HFFc6 (cell line): ENCODE measurements around the gene MTRF1L. TPM values are rescaled to one million over a fixed set of nuclear protein-coding genes. Genes with fewer than 3 reads are reported as not detected.

Experiments
- DNase-seq: peaks from one replicate; pipeline ENCODE4 v3.0.0-alpha.2; 2018
- H3K27ac Mint-ChIP-seq: 2 replicates; pipeline ENCODE4 v1.8.0; 2020; ENCODE audit warnings: mild to moderate bottlenecking, mixed read lengths
- H3K27me3 Mint-ChIP-seq: 2 replicates; pipeline ENCODE4 v1.8.0; 2021; ENCODE audit warnings: mild to moderate bottlenecking, moderate library complexity, mixed read lengths; ENCODE audit not compliant: insufficient read depth
- H3K36me3 Mint-ChIP-seq: 2 replicates; pipeline ENCODE4 v1.8.0; 2021; ENCODE audit warnings: low read depth, mixed read lengths
- H3K4me1 Mint-ChIP-seq: 2 replicates; pipeline ENCODE4 v1.8.0; 2020; ENCODE audit warnings: low read depth, mixed read lengths
- H3K4me3 Mint-ChIP-seq: 2 replicates; pipeline ENCODE4 v1.8.0; 2020; ENCODE audit warnings: mild to moderate bottlenecking, moderate library complexity, mixed read lengths
- H3K9me3 Mint-ChIP-seq: 2 replicates; pipeline ENCODE4 v1.8.0; 2020; ENCODE audit warnings: mild to moderate bottlenecking, mixed read lengths
- long read RNA-seq: library from polyadenylated mRNA; unstranded; transcript quantifications from one replicate; pipeline ENCODE4 v2.0.0, GENCODE V29; 2019
- total RNA-seq, 6 experiments: library from RNA; stranded (reverse); fragmentation: NEBNext Ultra II Directional; extraction: Animal tissue kit (Norgen Biotek cat#: 25700); gene quantifications; 2 replicates in 1 of 6; 3 replicates in 5 of 6; pipeline ENCODE4 v1.2.3, GENCODE V29; 2021
- TF ChIP-seq, protein P1 (sequence below): fragments of 200-600 bp; sonication (generic); IDR thresholded peaks from 2 replicates; pipeline ENCODE4 v1.5.0; 2021; ENCODE audit warnings: antibody characterized with exemption, mild to moderate bottlenecking

MTRF1L gene, protein sequence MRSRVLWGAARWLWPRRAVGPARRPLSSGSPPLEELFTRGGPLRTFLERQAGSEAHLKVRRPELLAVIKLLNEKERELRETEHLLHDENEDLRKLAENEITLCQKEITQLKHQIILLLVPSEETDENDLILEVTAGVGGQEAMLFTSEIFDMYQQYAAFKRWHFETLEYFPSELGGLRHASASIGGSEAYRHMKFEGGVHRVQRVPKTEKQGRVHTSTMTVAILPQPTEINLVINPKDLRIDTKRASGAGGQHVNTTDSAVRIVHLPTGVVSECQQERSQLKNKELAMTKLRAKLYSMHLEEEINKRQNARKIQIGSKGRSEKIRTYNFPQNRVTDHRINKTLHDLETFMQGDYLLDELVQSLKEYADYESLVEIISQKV
- 10 to 100 TPM; 25.1 to 33.4 (median 28.0) TPM for total RNA-seq
- long read RNA-seq, transcript MTRF1L-202 (6 exons, 3,539 nt): minor isoform, 8 of 51 reads
- long read RNA-seq, transcript MTRF1L-203 (7 exons, 3,676 nt): minor isoform, 9 of 51 reads
- long read RNA-seq, transcript MTRF1L-208 (7 exons, 3,651 nt): major isoform, 17 of 51 reads
- long read RNA-seq, partial matches to known transcripts: 7 of 51 reads
- long read RNA-seq, other reads (novel, unspliced or antisense): 8 of 51 reads

DNA sequence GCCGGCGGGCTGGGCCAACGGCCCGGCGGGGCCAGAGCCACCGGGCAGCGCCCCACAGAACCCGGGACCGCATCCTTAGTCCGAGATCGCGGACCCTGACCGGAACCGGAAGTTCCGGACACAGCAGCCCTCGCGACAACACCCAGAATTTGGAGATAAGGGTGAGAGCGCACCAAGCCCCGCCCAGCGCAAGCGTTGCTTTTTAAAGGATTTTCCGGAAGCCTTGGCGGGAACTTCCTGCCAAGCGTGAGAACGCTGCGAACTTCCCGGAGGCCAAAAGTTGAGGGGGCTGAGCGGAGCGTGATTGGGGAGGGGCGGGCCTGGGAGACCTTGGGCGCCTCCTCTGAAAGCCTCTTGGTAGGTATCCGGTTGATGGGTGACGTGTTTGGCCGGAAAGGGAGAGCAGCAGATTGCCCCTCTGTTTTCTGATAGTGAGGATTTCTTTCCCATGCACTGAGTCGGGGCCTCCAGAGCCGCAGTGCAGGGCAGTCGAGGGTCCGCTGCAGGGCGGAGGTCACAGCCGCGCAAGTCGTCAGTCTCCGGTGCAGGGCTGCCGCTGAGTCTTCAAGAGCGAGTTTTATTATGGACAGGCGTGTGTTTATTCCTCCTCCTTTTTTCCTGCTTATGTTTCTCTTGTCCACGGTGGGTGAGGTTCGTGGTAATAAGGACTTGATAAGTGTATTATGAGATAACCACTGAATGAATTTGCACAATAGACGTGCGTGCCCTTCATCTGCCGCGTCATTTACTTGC, at the start of gene MTRF1L:
Gene MTRF1L, minus strand, starts transcription at position 97 of the 753 bp plus-strand sequence. Its CDS starts 24 bp downstream, at position 73.
- H3K27ac Mint-ChIP-seq: peak within 1 kb of the TSS; percentile 91
- TF ChIP-seq, protein P1, sequence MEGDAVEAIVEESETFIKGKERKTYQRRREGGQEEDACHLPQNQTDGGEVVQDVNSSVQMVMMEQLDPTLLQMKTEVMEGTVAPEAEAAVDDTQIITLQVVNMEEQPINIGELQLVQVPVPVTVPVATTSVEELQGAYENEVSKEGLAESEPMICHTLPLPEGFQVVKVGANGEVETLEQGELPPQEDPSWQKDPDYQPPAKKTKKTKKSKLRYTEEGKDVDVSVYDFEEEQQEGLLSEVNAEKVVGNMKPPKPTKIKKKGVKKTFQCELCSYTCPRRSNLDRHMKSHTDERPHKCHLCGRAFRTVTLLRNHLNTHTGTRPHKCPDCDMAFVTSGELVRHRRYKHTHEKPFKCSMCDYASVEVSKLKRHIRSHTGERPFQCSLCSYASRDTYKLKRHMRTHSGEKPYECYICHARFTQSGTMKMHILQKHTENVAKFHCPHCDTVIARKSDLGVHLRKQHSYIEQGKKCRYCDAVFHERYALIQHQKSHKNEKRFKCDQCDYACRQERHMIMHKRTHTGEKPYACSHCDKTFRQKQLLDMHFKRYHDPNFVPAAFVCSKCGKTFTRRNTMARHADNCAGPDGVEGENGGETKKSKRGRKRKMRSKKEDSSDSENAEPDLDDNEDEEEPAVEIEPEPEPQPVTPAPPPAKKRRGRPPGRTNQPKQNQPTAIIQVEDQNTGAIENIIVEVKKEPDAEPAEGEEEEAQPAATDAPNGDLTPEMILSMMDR: no peak
- H3K4me3 Mint-ChIP-seq: peak within 1 kb of the TSS; percentile 94
- H3K27me3 Mint-ChIP-seq: no peaks in the 10 kb centered on the region
- H3K9me3 Mint-ChIP-seq: no peaks in the 10 kb centered on the region
- DNase-seq: peak; percentile 94
- H3K36me3 Mint-ChIP-seq: peaks cover 24% of the 10 kb centered on the region
- H3K4me1 Mint-ChIP-seq: peaks cover 39% of the 10 kb centered on the region

- no peaks in the 10 kb centered on the region for H3K9me3 Mint-ChIP-seq
- H3K4me1 Mint-ChIP-seq: no peaks in the 10 kb centered on the region
- no peaks in the 10 kb centered on the region for H3K36me3 Mint-ChIP-seq
- DNase-seq: no peak
- no peak overlapping the region for H3K4me3 Mint-ChIP-seq
- H3K27ac Mint-ChIP-seq: no peak overlapping the region
- peaks cover 3% of the 10 kb centered on the region for H3K27me3 Mint-ChIP-seq
- TF ChIP-seq, protein P1: no peak
Measured at GRCh38 chr6:153051801-153052200, 49.3 kb upstream of the MTRF1L start.

DNA sequence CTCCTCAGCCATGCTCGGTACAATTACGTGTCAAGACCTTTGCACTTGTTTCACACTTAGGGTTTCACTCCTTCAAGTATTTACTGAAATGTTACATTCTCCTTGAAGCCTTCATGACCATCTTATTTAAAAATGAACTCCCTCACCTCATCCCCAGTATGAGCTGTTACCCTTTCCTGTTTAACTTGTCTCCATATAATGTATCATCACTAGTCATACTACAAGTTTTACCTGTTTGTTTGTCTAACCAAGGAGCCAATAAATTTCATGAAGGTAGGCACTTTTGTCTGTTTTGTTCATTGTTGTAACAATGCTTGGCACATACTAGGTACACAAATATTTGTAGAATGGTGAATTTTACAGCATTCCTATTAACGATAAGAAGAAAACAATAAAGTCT, 46.1 kb upstream of the MTRF1L start:
- no peak overlapping the region for H3K27ac Mint-ChIP-seq
- H3K27me3 Mint-ChIP-seq: peaks cover 3% of the 10 kb centered on the region
- no peaks in the 10 kb centered on the region for H3K36me3 Mint-ChIP-seq
- TF ChIP-seq, protein P1: no peak
- H3K9me3 Mint-ChIP-seq: no peaks in the 10 kb centered on the region
- no peak for DNase-seq
- H3K4me1 Mint-ChIP-seq: no peaks in the 10 kb centered on the region
- no peak overlapping the region for H3K4me3 Mint-ChIP-seq

DNA sequence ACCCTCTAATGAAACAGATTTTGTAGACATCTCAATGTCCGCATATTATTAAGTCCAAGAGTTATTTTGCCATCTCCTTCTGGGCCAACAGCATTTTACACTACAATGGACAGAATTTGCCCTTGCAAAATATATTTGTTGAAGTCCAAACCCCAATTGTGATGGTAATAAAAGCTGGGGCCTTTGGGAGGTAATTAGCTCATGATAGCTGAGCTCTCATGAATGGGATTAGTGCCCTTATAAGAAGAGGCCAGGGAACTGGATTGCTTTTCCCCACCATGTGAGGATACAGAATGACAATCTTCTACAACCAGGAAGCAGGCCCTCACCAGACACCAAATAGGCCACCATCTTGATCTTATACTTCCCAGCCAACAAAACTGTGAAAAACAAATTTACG, 44.9 kb upstream of the MTRF1L start:
- Mint-ChIP-seq H3K27me3 (peaks cover 1% of the 10 kb centered on the region), H3K4me1 (no peaks in the 10 kb centered on the region), H3K36me3 (no peaks in the 10 kb centered on the region), H3K4me3 (no peak overlapping the region), H3K9me3 (no peaks in the 10 kb centered on the region), H3K27ac (no peak overlapping the region)
- TF ChIP-seq, protein P1: no peak
- no peak for DNase-seq

- no peak for DNase-seq
- H3K9me3 Mint-ChIP-seq: no peaks in the 10 kb centered on the region
- H3K36me3 Mint-ChIP-seq: no peaks in the 10 kb centered on the region
- H3K27me3 Mint-ChIP-seq: peaks cover 1% of the 10 kb centered on the region
- no peak overlapping the region for H3K4me3 Mint-ChIP-seq
- H3K4me1 Mint-ChIP-seq: no peaks in the 10 kb centered on the region
- no peak overlapping the region for H3K27ac Mint-ChIP-seq
- TF ChIP-seq, protein P1: no peak
Measured at GRCh38 chr6:153045271-153045670, 42.8 kb upstream of the MTRF1L start.
